DMS 273 treated with DMSO at 0.1 percent for 48 hours (cell line): Measurements from ENCODE around the gene TBX10.
"Not testable (repeated sequence)": the region's sequence is repeated elsewhere in the genome, so short reads cannot be mapped to it uniquely, and the experiment has no call there.

Experiments used
- DNase-seq: peaks from one replicate; lab custom pipeline; 2025; lab: John Stamatoyannopoulos, UW

TBX10 gene

GRCh38 chr11:67639438-67639859 is at the start of gene TBX10:
TSS of gene TBX10 (minus strand) at chr11:67639763. CDS start at chr11:67639472, 291 bp downstream.
- DNase-seq, result no peak

GRCh38 chr11:67689178-67689577 is 49.6 kb upstream of the TBX10 start:
- DNase-seq, result no peak

- DNase-seq, result no peak
Observed at GRCh38 chr11:67687986-67688385, 48.4 kb upstream of the TBX10 start.

GRCh38 chr11:67685641-67686332 is 46.2 kb upstream of the TBX10 start:
- DNase-seq, result not testable (repeated sequence)

GRCh38 chr11:67682126-67683034 is 42.8 kb upstream of the TBX10 start:
- DNase-seq, result not testable (repeated sequence)

GRCh38 chr11:67680696-67681470 is 41.3 kb upstream of the TBX10 start:
- no peak for DNase-seq

- DNase-seq, result no peak
Observed at GRCh38 chr11:67675058-67675747, 35.6 kb upstream of the TBX10 start.

GRCh38 chr11:67674442-67674871 is 34.9 kb upstream of the TBX10 start, which contains the start of gene ALDH3B2:
TSS of gene ALDH3B2 (minus strand) at chr11:67674623. CDS start at chr11:67666935, 7,688 bp downstream.
- no peak for DNase-seq

GRCh38 chr11:67673902-67674301 is 34.3 kb upstream of the TBX10 start:
- DNase-seq, result no peak

GRCh38 chr11:67673358-67673757 is 33.8 kb upstream of the TBX10 start:
- DNase-seq, result no peak

GRCh38 chr11:67671211-67671520 is 31.6 kb upstream of the TBX10 start:
- no peak for DNase-seq

- no peak for DNase-seq
Observed at GRCh38 chr11:67670316-67671210, 31.0 kb upstream of the TBX10 start.

- DNase-seq, result no peak
Observed at GRCh38 chr11:67668192-67668551, 28.6 kb upstream of the TBX10 start.

GRCh38 chr11:67667490-67668191 is 28.1 kb upstream of the TBX10 start:
- no peak for DNase-seq

- no peak for DNase-seq
Observed at GRCh38 chr11:67666676-67667489, 27.3 kb upstream of the TBX10 start.

GRCh38 chr11:67666303-67666645 is 26.7 kb upstream of the TBX10 start:
- no peak for DNase-seq

GRCh38 chr11:67665541-67666302 is 26.2 kb upstream of the TBX10 start:
- no peak for DNase-seq

GRCh38 chr11:67664696-67665540 is 25.4 kb upstream of the TBX10 start:
- no peak for DNase-seq
